HUES48 (cell line): ENCODE results near the gene IL10.
"Not testable (repeated sequence)": the region's sequence is repeated elsewhere in the genome, so short reads cannot be mapped to it uniquely, and the experiment has no call there.

Experiments
- H3K27ac ChIP-seq: one replicate; pipeline ENCODE4 v1.7.0; 2013; ENCODE audit warnings: low read depth, low read length, inconsistent platforms
- H3K27me3 ChIP-seq: 2 replicates; pipeline ENCODE4 v1.6.1; 2013; ENCODE audit warnings: mild to moderate bottlenecking, low read length; ENCODE audit not compliant: control insufficient read depth, insufficient read depth
- H3K36me3 ChIP-seq: 2 replicates; pipeline ENCODE4 v1.6.1; 2013; ENCODE audit warnings: low read length; ENCODE audit not compliant: control insufficient read depth, insufficient read depth
- H3K4me1 ChIP-seq: 2 replicates; pipeline ENCODE4 v1.6.1; 2013; ENCODE audit warnings: mild to moderate bottlenecking, low read length; ENCODE audit not compliant: control insufficient read depth, insufficient read depth
- H3K4me3 ChIP-seq: 2 replicates; pipeline ENCODE4 v1.5.1; 2013; ENCODE audit warnings: mild to moderate bottlenecking, low read depth, low read length
- H3K9ac ChIP-seq: 2 replicates; pipeline ENCODE4 v1.6.1; 2013; ENCODE audit warnings: mild to moderate bottlenecking, low read depth, low read length, moderate library complexity
- H3K9me3 ChIP-seq: 2 replicates; pipeline ENCODE4 v1.6.1; 2013; ENCODE audit warnings: low read length; ENCODE audit not compliant: control insufficient read depth, insufficient read depth

IL10 gene

DNA sequence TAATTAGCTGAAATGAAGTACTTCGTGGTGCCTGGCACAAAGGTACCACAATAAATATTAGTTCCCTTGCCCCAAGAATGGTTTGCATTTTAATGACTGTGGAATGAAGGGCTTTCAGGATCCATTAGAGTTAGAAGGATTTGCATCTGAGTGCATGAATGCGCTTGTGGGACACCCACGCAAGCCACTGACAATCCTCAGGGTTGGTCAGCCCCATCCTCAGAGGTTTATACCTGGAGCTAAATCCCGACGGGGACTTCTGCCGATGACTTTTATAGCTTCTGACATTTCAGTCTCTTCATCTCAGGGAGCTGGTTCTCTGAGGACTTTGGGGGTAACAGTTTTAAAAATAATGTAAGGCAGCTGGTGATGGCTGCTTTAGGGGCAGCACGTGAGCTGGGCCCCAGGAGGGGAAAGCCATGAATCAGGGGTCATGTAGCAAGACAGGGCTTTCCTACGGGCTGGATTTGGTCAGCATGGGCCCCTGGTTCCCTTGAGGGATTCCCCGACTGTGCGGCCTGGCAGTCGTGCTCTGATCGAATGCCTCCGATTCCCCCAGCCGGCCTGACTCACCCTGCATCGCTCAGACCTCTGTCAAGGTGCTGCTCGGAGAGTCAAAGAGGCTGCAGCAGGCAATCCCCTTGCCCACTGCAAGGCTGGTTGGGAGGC, 20.8 kb upstream of the IL10 start:
- H3K4me3 ChIP-seq = no peak overlapping the region
- no peak overlapping the region for H3K27ac ChIP-seq
- H3K4me1 ChIP-seq = no peaks in the 10 kb centered on the region
- no peaks in the 10 kb centered on the region for H3K9me3 ChIP-seq
- H3K9ac ChIP-seq = no peak overlapping the region
- H3K27me3 ChIP-seq = no peaks in the 10 kb centered on the region
- H3K36me3 ChIP-seq = no peaks in the 10 kb centered on the region

DNA sequence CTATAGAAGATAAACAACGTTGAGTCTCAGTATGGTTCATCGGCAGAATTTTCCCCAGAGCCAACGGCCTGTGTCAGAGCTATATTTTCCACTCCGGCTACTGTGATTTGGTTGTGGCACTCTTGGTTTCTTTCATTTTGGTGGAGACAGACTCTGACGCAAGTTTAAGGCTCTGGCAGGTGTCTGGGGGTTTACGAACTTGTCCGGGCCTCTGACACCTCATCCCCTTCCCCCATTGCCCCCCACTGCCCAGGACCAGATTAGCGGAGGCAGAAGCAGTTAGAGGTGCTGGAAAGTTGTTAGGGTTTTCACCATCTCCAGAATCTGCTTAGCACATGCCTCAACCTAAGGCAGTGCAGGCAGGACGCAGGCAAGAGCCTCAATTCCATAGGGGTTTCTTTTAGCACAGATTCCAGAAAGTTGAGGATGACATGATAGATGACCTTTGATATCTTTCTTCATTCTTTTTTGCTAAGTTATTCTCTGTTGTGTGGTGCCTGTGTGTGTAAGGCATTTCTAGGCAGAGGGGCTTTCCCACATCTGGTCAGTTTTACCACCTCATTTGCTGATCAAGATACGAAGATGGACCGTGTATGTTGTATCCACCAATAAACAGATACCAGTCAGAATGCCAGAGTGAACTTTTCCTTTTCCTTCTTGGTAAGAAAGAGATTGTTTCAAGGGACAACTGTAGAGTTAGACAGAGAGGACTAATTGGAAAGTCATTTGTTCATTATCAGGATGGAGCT, 18.4 kb upstream of the IL10 start:
- Histone ChIP-seq H3K9me3 (no peaks in the 10 kb centered on the region), H3K4me3 (no peak overlapping the region), H3K36me3 (no peaks in the 10 kb centered on the region), H3K4me1 (no peaks in the 10 kb centered on the region), H3K9ac (no peak overlapping the region), H3K27ac (no peak overlapping the region), H3K27me3 (no peaks in the 10 kb centered on the region)

GRCh38 chr1:206788487-206789050, 16.3 kb upstream of the IL10 start:
- no peak overlapping the region for H3K4me3 ChIP-seq
- H3K36me3 ChIP-seq = no peaks in the 10 kb centered on the region
- H3K9ac ChIP-seq = no peak overlapping the region
- H3K27ac ChIP-seq = no peak overlapping the region
- H3K4me1 ChIP-seq = no peaks in the 10 kb centered on the region
- H3K9me3 ChIP-seq = no peaks in the 10 kb centered on the region
- H3K27me3 ChIP-seq = no peaks in the 10 kb centered on the region

DNA sequence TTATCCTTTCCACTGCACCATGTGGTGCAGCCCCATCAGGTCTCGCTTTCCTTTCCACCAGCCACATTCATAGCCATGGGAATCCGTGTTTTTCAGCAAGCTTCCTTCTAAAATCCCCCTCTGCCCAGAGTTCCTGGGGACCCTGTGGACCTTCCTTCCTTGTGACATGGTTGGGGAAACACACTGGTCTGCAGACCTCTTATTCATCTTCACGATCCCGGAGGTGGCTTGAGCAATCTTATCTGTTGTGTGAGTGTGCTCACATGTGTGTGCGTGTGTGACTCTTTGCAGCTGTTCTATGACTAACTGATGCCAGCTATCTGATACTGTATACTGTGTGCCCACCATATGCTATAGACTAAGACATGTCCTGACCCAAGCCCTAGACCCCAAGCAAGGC, 15.6 kb upstream of the IL10 start:
- Histone ChIP-seq H3K9me3 (no peaks in the 10 kb centered on the region), H3K27ac (no peak overlapping the region), H3K4me3 (no peak overlapping the region), H3K4me1 (no peaks in the 10 kb centered on the region), H3K36me3 (no peaks in the 10 kb centered on the region), H3K9ac (no peak overlapping the region), H3K27me3 (no peaks in the 10 kb centered on the region)

DNA sequence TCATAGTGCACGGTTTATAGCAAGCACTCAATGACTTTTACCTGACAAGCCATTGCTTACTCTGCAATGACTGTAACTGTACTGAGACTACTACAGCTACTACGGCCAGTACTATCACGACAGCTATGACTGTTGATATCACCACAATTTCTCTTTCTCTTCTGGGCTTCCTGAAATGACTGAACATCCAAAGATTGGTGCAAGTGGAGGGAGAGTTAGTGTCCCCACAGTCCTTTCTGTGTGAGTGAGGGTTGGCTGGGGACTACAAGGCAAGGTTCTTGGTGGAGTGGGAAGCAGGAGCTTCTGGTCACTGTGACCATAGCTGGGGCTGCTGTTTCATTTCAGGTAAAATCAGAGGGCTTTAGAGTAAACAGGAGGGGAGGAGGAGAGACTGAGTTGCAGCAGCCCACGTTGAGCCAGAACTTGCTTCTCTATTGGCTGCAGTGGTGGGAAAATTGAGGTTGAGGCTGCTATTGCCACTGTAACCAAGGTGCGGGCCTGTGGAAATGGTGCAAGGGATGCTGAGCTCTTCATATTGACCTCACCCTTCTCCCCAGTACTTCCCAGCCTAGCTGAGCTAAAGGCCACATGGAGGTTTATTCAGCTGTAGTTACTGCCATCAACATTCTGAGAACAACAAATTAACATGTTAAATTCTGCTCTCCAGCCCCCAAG, 14.1 kb upstream of the IL10 start:
- H3K4me1 ChIP-seq = no peaks in the 10 kb centered on the region
- H3K4me3 ChIP-seq = no peak overlapping the region
- no peak overlapping the region for H3K9ac ChIP-seq
- H3K9me3 ChIP-seq = no peaks in the 10 kb centered on the region
- H3K36me3 ChIP-seq = no peaks in the 10 kb centered on the region
- no peak overlapping the region for H3K27ac ChIP-seq
- H3K27me3 ChIP-seq = no peaks in the 10 kb centered on the region

DNA sequence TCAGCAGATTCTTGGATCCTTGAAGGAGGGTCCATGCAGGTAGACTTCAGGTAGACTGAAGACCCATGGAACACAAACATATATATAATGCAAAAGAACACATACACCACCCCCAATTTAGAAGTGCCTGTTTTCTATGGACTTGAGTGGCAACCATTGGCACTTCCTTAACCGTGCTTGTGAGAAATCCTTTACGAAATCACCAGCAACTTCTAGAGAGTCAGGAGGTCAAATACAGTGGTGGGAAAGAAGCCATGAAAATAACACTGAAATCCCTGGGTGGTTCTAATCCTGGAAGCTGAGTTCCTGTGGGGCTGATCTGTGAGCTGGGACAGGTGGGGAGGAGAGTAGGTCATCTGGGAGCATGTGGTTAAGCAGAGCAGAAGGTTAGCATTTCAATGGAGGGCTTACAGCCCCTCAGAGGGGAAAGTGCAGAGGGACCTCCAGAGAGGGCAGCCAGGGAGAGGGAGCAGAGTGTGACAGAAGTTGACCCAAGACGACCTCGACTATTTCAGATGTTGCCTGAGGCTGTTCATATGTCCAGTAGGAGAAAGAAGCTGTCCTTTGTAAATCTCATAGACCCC, 13.0 kb upstream of the IL10 start:
- no peak overlapping the region for H3K27ac ChIP-seq
- no peaks in the 10 kb centered on the region for H3K36me3 ChIP-seq
- H3K4me1 ChIP-seq = no peaks in the 10 kb centered on the region
- no peak overlapping the region for H3K4me3 ChIP-seq
- no peaks in the 10 kb centered on the region for H3K27me3 ChIP-seq
- H3K9me3 ChIP-seq = no peaks in the 10 kb centered on the region
- H3K9ac ChIP-seq = no peak overlapping the region

DNA sequence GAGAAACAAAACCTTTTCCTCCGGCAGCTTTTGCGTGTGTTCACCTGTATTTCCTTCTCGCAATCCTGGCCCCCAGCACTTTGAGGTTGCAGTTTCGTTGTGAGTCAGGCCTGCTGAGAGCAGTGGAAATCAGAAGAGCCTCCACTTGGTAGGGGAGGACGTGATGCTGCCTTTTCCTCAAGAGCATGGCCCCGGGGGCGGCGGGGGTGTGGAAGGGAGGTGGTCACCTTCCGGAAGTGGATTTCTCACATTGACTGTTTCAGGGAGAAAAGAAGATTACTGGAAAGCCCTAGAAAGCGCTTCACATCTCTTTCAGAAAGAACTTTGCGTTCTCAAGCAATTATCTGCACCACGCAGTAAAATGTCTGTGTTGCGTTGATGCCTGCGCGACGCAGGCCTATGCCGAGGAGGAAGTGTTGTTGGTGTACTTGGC, 12.2 kb upstream of the IL10 start:
- H3K4me1 ChIP-seq = no peaks in the 10 kb centered on the region
- no peaks in the 10 kb centered on the region for H3K9me3 ChIP-seq
- no peak overlapping the region for H3K9ac ChIP-seq
- H3K27me3 ChIP-seq = no peaks in the 10 kb centered on the region
- no peak overlapping the region for H3K4me3 ChIP-seq
- no peak overlapping the region for H3K27ac ChIP-seq
- no peaks in the 10 kb centered on the region for H3K36me3 ChIP-seq

DNA sequence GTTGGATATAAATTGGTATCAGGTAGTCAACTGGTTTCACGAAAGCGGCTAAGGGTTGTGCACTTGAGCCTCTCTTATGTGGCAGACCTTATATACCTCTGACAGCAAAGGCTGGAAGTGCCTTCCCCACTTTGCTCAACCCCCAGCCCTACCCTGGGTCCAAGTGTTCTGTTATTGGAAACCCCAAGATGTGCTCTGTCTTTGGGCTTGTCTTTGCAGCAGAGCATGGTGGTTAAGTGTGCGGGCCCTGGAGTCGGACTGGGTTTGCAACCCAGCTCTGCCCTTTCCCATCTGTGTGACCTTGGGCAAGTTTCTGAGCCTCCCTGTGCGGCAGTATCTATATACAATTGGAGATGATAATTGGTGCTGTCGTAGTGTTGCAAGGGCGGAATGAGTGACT, 11.2 kb upstream of the IL10 start:
- Histone ChIP-seq H3K27me3 (no peaks in the 10 kb centered on the region), H3K4me3 (no peak overlapping the region), H3K9ac (no peak overlapping the region), H3K4me1 (no peaks in the 10 kb centered on the region), H3K9me3 (no peaks in the 10 kb centered on the region), H3K36me3 (no peaks in the 10 kb centered on the region), H3K27ac (no peak overlapping the region)

DNA sequence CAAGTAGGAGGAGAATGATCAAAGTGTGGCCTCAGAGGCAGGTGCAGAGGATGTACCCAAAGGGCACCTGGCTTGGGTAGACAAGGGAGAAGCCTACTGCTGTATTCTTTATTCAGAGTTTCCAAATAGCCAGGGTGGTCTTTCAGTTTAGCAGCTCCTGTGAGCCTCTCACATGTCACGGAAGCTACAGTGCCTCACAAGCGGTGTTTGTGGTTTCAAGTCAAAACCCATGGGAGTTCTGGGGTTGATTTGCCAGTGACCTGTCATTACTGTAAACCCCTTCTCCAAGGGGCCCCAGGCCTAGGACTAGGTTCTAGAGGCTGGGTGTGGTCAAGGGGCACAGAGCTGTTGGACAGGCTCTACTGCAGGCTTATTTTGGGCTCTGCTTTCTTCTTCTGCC, 10.2 kb upstream of the IL10 start:
- H3K27ac ChIP-seq = no peak overlapping the region
- H3K36me3 ChIP-seq = no peaks in the 10 kb centered on the region
- no peaks in the 10 kb centered on the region for H3K9me3 ChIP-seq
- H3K27me3 ChIP-seq = no peaks in the 10 kb centered on the region
- no peak overlapping the region for H3K9ac ChIP-seq
- H3K4me1 ChIP-seq = no peaks in the 10 kb centered on the region
- H3K4me3 ChIP-seq = no peak overlapping the region

DNA sequence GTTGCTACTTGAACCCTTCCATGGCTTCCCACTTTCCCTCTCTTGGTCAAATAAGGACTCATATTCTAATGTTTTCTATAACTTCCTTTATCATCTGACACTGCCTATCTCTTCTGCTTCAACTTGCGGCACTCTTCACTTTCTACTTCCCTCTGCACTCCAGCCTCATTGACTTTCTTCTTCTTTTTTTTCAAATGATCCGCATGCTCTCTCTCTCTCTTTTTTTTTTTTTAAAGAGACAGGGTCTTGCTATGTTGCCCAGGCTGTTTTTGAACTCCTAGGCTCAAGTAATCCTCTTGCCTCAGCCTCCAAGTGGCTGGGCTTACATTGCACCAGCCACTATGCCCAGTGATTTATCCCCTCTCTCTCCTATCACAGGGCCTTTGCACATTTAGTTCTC, 7.3 kb upstream of the IL10 start:
- Histone ChIP-seq H3K9me3 (no peaks in the 10 kb centered on the region), H3K4me3 (no peak overlapping the region), H3K4me1 (no peaks in the 10 kb centered on the region)

GRCh38 chr1:206778911-206779310, 6.6 kb upstream of the IL10 start:
- not testable (repeated sequence) for H3K27me3 ChIP-seq, H3K4me3 ChIP-seq

More for the DNA sequence above, 7.3 kb upstream of the IL10 start:
- no peaks in the 10 kb centered on the region for H3K27me3 ChIP-seq
- H3K9ac ChIP-seq = no peak overlapping the region
- H3K27ac ChIP-seq = no peak overlapping the region
- H3K36me3 ChIP-seq = no peaks in the 10 kb centered on the region

More at GRCh38 chr1:206778911-206779310, 6.6 kb upstream of the IL10 start:
- H3K9ac ChIP-seq, H3K4me1 ChIP-seq, H3K9me3 ChIP-seq, H3K27ac ChIP-seq, H3K36me3 ChIP-seq: not testable (repeated sequence)
